ENCODE measurements around the gene SPIN2A.
"Not testable (repeated sequence)": the region's sequence is repeated elsewhere in the genome, so short reads cannot be mapped to it uniquely, and the experiment has no call there.

Gene SPIN2A

DNA sequence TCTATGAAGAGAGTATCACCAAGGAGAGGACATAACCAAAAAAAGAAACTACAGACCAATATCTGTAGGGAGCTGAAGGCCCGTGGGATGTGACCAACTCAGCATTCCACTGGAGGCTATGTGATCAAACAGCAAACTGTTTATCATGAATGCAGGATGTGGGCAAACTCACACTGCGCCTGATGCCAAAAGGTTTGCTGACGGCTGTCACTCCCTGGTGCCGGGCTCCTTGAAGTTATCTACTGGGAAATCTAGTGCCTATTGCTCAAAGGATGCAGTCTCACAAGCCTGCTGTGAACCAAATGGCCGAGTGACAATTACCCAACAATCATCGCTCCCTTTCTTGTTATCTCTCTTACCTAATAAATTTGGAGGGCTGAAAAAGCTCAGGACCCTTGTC lies 34.3 kb downstream of the SPIN2A start:
- DNase-seq (ENCODE audit: low read depth): not testable (repeated sequence)

Measured in stimulated activated CD8-positive, alpha-beta memory T cell treated with anti-CD3 and anti-CD28 coated beads, Interleukin-7, amount 100 ng/mL, for 24 hours (primary cell).